HepG2 (cell line): Measurements from ENCODE around the gene HECTD1. TPM values are rescaled to one million over a fixed set of nuclear protein-coding genes. Genes with fewer than 3 reads are reported as not detected.

ENCODE experiments used
- ARNT ChIP-seq: fragments of 450-650 bp; IDR thresholded peaks from 2 replicates; pipeline ENCODE4 v1.6.1; 2017
- ATF6 ChIP-seq: sonication (generic); formaldehyde crosslinking; conservative IDR thresholded peaks from 2 replicates; pipeline ENCODE4 v1.4.0; 2020; ENCODE audit warnings: missing genetic modification reagents
- BCL3 ChIP-seq: sonication (generic); formaldehyde crosslinking; IDR thresholded peaks from 2 replicates; pipeline ENCODE4 v1.5.1; 2020; ENCODE audit warnings: mild to moderate bottlenecking, missing genetic modification reagents, moderate library complexity
- EP300 ChIP-seq, 3 experiments: sonication (generic) in 1 of 3; formaldehyde crosslinking in 1 of 3; IDR thresholded peaks; 2 replicates each; pipeline versions ENCODE4 v1.5.1 to v1.6.1; 2011 to 2020; ENCODE audit warnings: low read depth in 2 of 3, low read length in 2 of 3, borderline replicate concordance in 1 of 3, improper control_type of control experiment in 1 of 3, mild to moderate bottlenecking in 1 of 3, missing genetic modification reagents in 1 of 3, moderate library complexity in 1 of 3
- GTF2F1 ChIP-seq: fragments of 150-350 bp; IDR thresholded peaks from 2 replicates; pipeline ENCODE4 v1.6.1; 2014; ENCODE audit warnings: low read length
- GZF1 ChIP-seq: sonication (generic); formaldehyde crosslinking; IDR thresholded peaks from 2 replicates; pipeline ENCODE4 v1.5.1; 2020; ENCODE audit warnings: mild to moderate bottlenecking, missing genetic modification reagents
- HOXA3 ChIP-seq: sonication (generic); formaldehyde crosslinking; IDR thresholded peaks from 2 replicates; pipeline ENCODE4 v1.5.0; 2020; ENCODE audit warnings: missing genetic modification reagents
- IRF1 ChIP-seq: sonication (generic); formaldehyde crosslinking; IDR thresholded peaks from 2 replicates; pipeline ENCODE4 v1.4.0; 2020; ENCODE audit warnings: low read depth, mild to moderate bottlenecking, missing genetic modification reagents
- KAT2B ChIP-seq: fragments of 150-350 bp; IDR thresholded peaks from 2 replicates; pipeline ENCODE4 v1.6.1; 2014; ENCODE audit warnings: low read depth, low read length, borderline replicate concordance
- MED1 ChIP-seq: sonication (generic); formaldehyde crosslinking; IDR thresholded peaks from 2 replicates; pipeline ENCODE4 v1.4.0; 2020; ENCODE audit warnings: missing genetic modification reagents
- MTA1 ChIP-seq: sonication (generic); formaldehyde crosslinking; IDR thresholded peaks from 2 replicates; pipeline ENCODE4 v1.4.0; 2020; ENCODE audit warnings: missing genetic modification reagents, mild to moderate bottlenecking, borderline replicate concordance
- POLR2AphosphoS5 ChIP-seq: IDR thresholded peaks from 2 replicates; pipeline ENCODE4 v1.6.1; 2012; ENCODE audit warnings: low read depth, low read length
- SRF ChIP-seq: IDR thresholded peaks from 2 replicates; pipeline ENCODE4 v1.6.1; 2011; ENCODE audit warnings: mild to moderate bottlenecking, low read depth, low read length, moderate library complexity
- TFDP1 ChIP-seq: IDR thresholded peaks from 2 replicates; pipeline ENCODE4 v1.6.1; 2016; ENCODE audit warnings: missing compliant biosample characterization, missing genetic modification reagents, borderline replicate concordance
- TFDP2 ChIP-seq: sonication (generic); formaldehyde crosslinking; IDR thresholded peaks from 2 replicates; pipeline ENCODE4 v1.4.0; 2020; ENCODE audit warnings: missing genetic modification reagents
- ZBTB34 ChIP-seq: sonication (generic); formaldehyde crosslinking; IDR thresholded peaks from 2 replicates; pipeline ENCODE4 v1.8.0; 2022; ENCODE audit warnings: mild to moderate bottlenecking, missing genetic modification reagents
- ZBTB38 ChIP-seq: sonication (generic); formaldehyde crosslinking; IDR thresholded peaks from 2 replicates; pipeline ENCODE4 v1.5.1; 2020; ENCODE audit warnings: mild to moderate bottlenecking, missing genetic modification reagents
- ZKSCAN1 ChIP-seq: fragments of 150-350 bp; IDR thresholded peaks from 2 replicates; pipeline ENCODE4 v1.6.1; 2014; ENCODE audit warnings: low read length
- ZNF234 ChIP-seq: sonication (generic); formaldehyde crosslinking; conservative IDR thresholded peaks from 2 replicates; pipeline ENCODE4 v1.5.1; 2020; ENCODE audit warnings: mild to moderate bottlenecking, missing genetic modification reagents
- ZNF430 ChIP-seq: sonication (generic); formaldehyde crosslinking; IDR thresholded peaks from 2 replicates; pipeline ENCODE4 v1.9.0; 2021; ENCODE audit warnings: mild to moderate bottlenecking, missing genetic modification reagents
- ZNF569 ChIP-seq: sonication (generic); formaldehyde crosslinking; IDR thresholded peaks from 2 replicates; pipeline ENCODE4 v1.5.0; 2020; ENCODE audit warnings: mild to moderate bottlenecking, missing genetic modification reagents, moderate library complexity, borderline replicate concordance
- ZNF678 ChIP-seq: sonication (generic); formaldehyde crosslinking; IDR thresholded peaks from 2 replicates; pipeline ENCODE4 v1.4.0; 2020; ENCODE audit warnings: mild to moderate bottlenecking, missing genetic modification reagents
- ZSCAN25 ChIP-seq: sonication (generic); formaldehyde crosslinking; IDR thresholded peaks from 2 replicates; pipeline ENCODE4 v1.8.0; 2022; ENCODE audit warnings: mild to moderate bottlenecking, missing genetic modification reagents
- ZSCAN30 ChIP-seq: sonication (generic); formaldehyde crosslinking; IDR thresholded peaks from 2 replicates; pipeline ENCODE4 v1.5.0; 2020; ENCODE audit warnings: mild to moderate bottlenecking, missing genetic modification reagents
- polyA plus RNA-seq, 8 experiments: library from polyadenylated mRNA; depleted of rRNA in 3 of 8; stranded (reverse) in 7 of 8; unstranded in 1 of 8; fragments of >200 nt; fragmentation: Illumina TruSeq in 4 of 8; extraction: Trizol in 4 of 8; gene quantifications; 2 replicates each; pipeline versions ENCODE4 v1.2.1 to v1.2.3, GENCODE V29; 2011 to 2016; ENCODE audit warnings: low read depth in 4 of 8, missing spikeins in 1 of 8, mixed read lengths in 1 of 8; ENCODE audit not compliant: insufficient read depth in 1 of 8
- total RNA-seq, 5 experiments: library from RNA; depleted of rRNA; stranded (reverse); fragments of >200 nt; fragmentation: Illumina TruSeq; extraction: Trizol; gene quantifications; 2 replicates each; pipeline ENCODE4 v1.2.3, GENCODE V29; 2016; ENCODE audit warnings: low read depth in 1 of 5

HECTD1 gene
- total and polyA plus RNA-seq, 2 of the 13 experiments (the other 11 are each of a cell fraction or from before 2014, with no cell fraction given), result 312 to 560 TPM

GRCh38 chr14:31207287-31207754 is 272 bp downstream of the HECTD1 start (continued):
- no peak; the same call in 1 of the 2 replicates for TF ChIP-seq ZBTB34 (CRISPR knock-in tag)
- TF ChIP-seq EP300 (IDR thresholded peaks at IDR 0.05; ENCODE audit: low read depth in 2 of 2, low read length in 2 of 2), result no peak
- peak; percentile 77 for TF ChIP-seq EP300 (CRISPR knock-in tag; IDR thresholded peaks at IDR 0.05; ENCODE audit: borderline replicate concordance)
- TF ChIP-seq ARNT, result no peak
- no peak for TF ChIP-seq GTF2F1
- no peak for TF ChIP-seq ZKSCAN1
- 0 out of 2 replicates have a peak, but pooled peaks have one; percentile 40 for TF ChIP-seq GZF1 (CRISPR knock-in tag)
- no peak for TF ChIP-seq ZNF430 (CRISPR knock-in tag)
- TF ChIP-seq IRF1 (CRISPR knock-in tag), result peak; percentile 95
- TF ChIP-seq KAT2B, result no peak
- no peak for TF ChIP-seq MTA1
- TF ChIP-seq ZSCAN25 (CRISPR knock-in tag), result no peak; the same call in 1 of the 2 replicates
- no peak for TF ChIP-seq ZNF569
- TF ChIP-seq MED1 (CRISPR knock-in tag), result no peak
- no peak for TF ChIP-seq TFDP2 (CRISPR knock-in tag)
- no peak; the same call in 1 of the 2 replicates for TF ChIP-seq ZNF678 (CRISPR knock-in tag)
- TF ChIP-seq POLR2AphosphoS5, result no peak; the same call in none of the 2 replicates
- no peak for TF ChIP-seq TFDP1
- TF ChIP-seq ZBTB38 (CRISPR knock-in tag), result no peak
- no peak for TF ChIP-seq HOXA3 (CRISPR knock-in tag)
- TF ChIP-seq ZSCAN30, result no peak; the same call in 1 of the 2 replicates
- TF ChIP-seq ATF6 (CRISPR knock-in tag), result peak; percentile 26
- TF ChIP-seq SRF, result no peak
- peak; percentile 99 for TF ChIP-seq ZNF234 (CRISPR knock-in tag)
- no peak; the same call in 1 of the 2 replicates for TF ChIP-seq BCL3 (CRISPR knock-in tag)
